GM12878 (cell line): ENCODE data around the gene PDLIM5. TPM values are rescaled to one million over a fixed set of nuclear protein-coding genes. Genes with fewer than 3 reads are reported as not detected.

Experiments
- ATAC-seq: fragments of 200-7000 bp; cut with Tn5 transposase; 3 replicates; pipeline ENCODE4 v1.9.1; 2020; ENCODE audit warnings: mild to moderate bottlenecking, moderate library complexity
- BruUV-seq: library from RNA; stranded (reverse); fragments of 400-500 nt; replicated peaks from 2 replicates; lab custom pipeline; 2021; lab: Mats Ljungman, UMichigan
- CTCF ChIA-PET: fragments of 300-600 bp; sonication (Branson Sonifier 250); formaldehyde crosslinking; extraction: SDS; loops from one replicate; lab custom pipeline; 2021; ENCODE audit warnings: inconsistent platforms; lab: Yijun Ruan, JAX
- POLR2A ChIA-PET: fragments of 350-600 bp; formaldehyde crosslinking; extraction: SDS; loops from one replicate; lab custom pipeline; 2021; ENCODE audit warnings: inconsistent platforms; lab: Charles Lee
- RAD21 ChIA-PET: fragments of 300-600 bp; sonication (Branson Sonifier 250); formaldehyde crosslinking; loops from one replicate; lab custom pipeline; 2023; ENCODE audit warnings: antibody characterized with exemption; ENCODE audit not compliant: unreplicated experiment; lab: Charles Lee
- SMC1A ChIA-PET: fragments of 300-600 bp; sonication (Branson Sonifier 250); formaldehyde crosslinking; loops from one replicate; lab custom pipeline; 2023; ENCODE audit not compliant: unreplicated experiment, uncharacterized antibody; lab: Charles Lee
- DNase-seq: peaks from one replicate; pipeline ENCODE4 v3.0.0-alpha.2; 2011; ENCODE audit warnings: low read depth, low spot score
- FAIRE-seq: peaks from 3 replicates; lab custom pipeline; 2011; peaks lifted over from hg19 to GRCh38; lab: Jason Lieb, UNC
- H2AFZ ChIP-seq: 2 replicates; pipeline ENCODE4 v1.6.0; 2011; ENCODE audit warnings: low read depth, low read length, control low read depth; ENCODE audit not compliant: control insufficient read depth
- H3K27ac ChIP-seq: 2 replicates; pipeline ENCODE4 v1.5.1; 2011; ENCODE audit warnings: control low read depth; ENCODE audit not compliant: control insufficient read depth, insufficient read depth
- H3K27me3 ChIP-seq, 2 experiments: replicated peaks in 1 of 2; 2 replicates each; pipeline versions ENCODE4 v1.6.0 to v1.6.1; 2011; ENCODE audit warnings: low read length in 1 of 2; ENCODE audit not compliant: control insufficient read depth in 2 of 2, insufficient read depth in 2 of 2
- H3K36me3 ChIP-seq, 2 experiments: 2 replicates each; pipeline ENCODE4 v1.5.1; 2011; ENCODE audit warnings: low read length in 1 of 2; ENCODE audit not compliant: control insufficient read depth in 2 of 2, insufficient read depth in 2 of 2
- H3K4me1 ChIP-seq: 2 replicates; pipeline ENCODE4 v1.6.1; 2011; ENCODE audit warnings: mild to moderate bottlenecking, low read length, moderate library complexity, mixed read lengths; ENCODE audit not compliant: control insufficient read depth, insufficient read depth
- H3K4me2 ChIP-seq: 2 replicates; pipeline ENCODE4 v1.6.0; 2011; ENCODE audit warnings: control low read depth; ENCODE audit not compliant: control insufficient read depth, insufficient read depth
- H3K4me3 ChIP-seq: fragments of 200-600 bp; sonication (generic); 2 replicates; pipeline ENCODE4 v1.5.1; 2016
- H3K79me2 ChIP-seq: 2 replicates; pipeline ENCODE4 v1.6.0; 2011; ENCODE audit warnings: low read length; ENCODE audit not compliant: control insufficient read depth, insufficient read depth
- H3K9ac ChIP-seq: 2 replicates; pipeline ENCODE4 v1.8.0; 2011; ENCODE audit warnings: low read length, control low read depth, mixed read lengths; ENCODE audit not compliant: control insufficient read depth, insufficient read depth
- H3K9me3 ChIP-seq: replicated peaks from 3 replicates; pipeline ENCODE4 v1.5.1; 2011; ENCODE audit warnings: mild to moderate bottlenecking, low read length; ENCODE audit not compliant: control insufficient read depth, insufficient read depth
- H4K20me1 ChIP-seq: 2 replicates; pipeline ENCODE4 v1.6.0; 2011; ENCODE audit not compliant: control insufficient read depth, insufficient read depth
- ASH2L ChIP-seq: fragments of 300-600, 200-600 bp; sonication (generic); IDR thresholded peaks from 2 replicates; pipeline ENCODE4 v1.6.1; 2017; ENCODE audit warnings: low read depth, mild to moderate bottlenecking, borderline replicate concordance
- ATF3 ChIP-seq: IDR thresholded peaks from 2 replicates; pipeline ENCODE4 v1.6.1; 2011; ENCODE audit warnings: low read depth, mild to moderate bottlenecking, low read length, moderate library complexity, borderline replicate concordance; ENCODE audit errors: extremely low read depth
- BCL11A ChIP-seq: IDR thresholded peaks from 2 replicates; pipeline ENCODE4 v1.6.1; 2011; ENCODE audit warnings: low read depth, low read length
- CBX5 ChIP-seq: sonication (generic); IDR thresholded peaks from 2 replicates; pipeline ENCODE4 v1.6.1; 2016; ENCODE audit warnings: low read depth, moderate library complexity, mild to moderate bottlenecking, inconsistent platforms
- CEBPB ChIP-seq, 2 experiments: fragments of 150-350 bp in 1 of 2; IDR thresholded peaks; 2 replicates each; pipeline ENCODE4 v1.6.1; 2012 to 2014; ENCODE audit warnings: low read depth in 2 of 2, low read length in 2 of 2, borderline replicate concordance in 1 of 2, inconsistent platforms in 1 of 2
- IRF3 ChIP-seq: fragments of 450-650 bp; IDR thresholded peaks from 2 replicates; pipeline ENCODE4 v1.6.1; 2014; ENCODE audit warnings: mild to moderate bottlenecking
- MLLT1 ChIP-seq: fragments of 450-650 bp; IDR thresholded peaks from 2 replicates; pipeline ENCODE4 v1.6.1; 2016; ENCODE audit warnings: mild to moderate bottlenecking
- PAX5 ChIP-seq: IDR thresholded peaks from 2 replicates; pipeline ENCODE4 v1.6.1; 2011; ENCODE audit warnings: low read depth, low read length, borderline replicate concordance
- RFX5 ChIP-seq: IDR thresholded peaks from 2 replicates; pipeline ENCODE4 v1.6.1; 2011; ENCODE audit warnings: low read depth, low read length, improper control_type of control experiment
- SKIL ChIP-seq: fragments of 450-650 bp; IDR thresholded peaks from 2 replicates; pipeline ENCODE4 v1.6.1; 2017; ENCODE audit warnings: mild to moderate bottlenecking, low read depth, inconsistent platforms; ENCODE audit not compliant: poor library complexity, severe bottlenecking
- TCF12 ChIP-seq: IDR thresholded peaks from 2 replicates; pipeline ENCODE4 v1.6.1; 2011; ENCODE audit warnings: low read depth, mild to moderate bottlenecking, low read length
- YBX1 ChIP-seq: fragments of 450-650 bp; IDR thresholded peaks from 2 replicates; pipeline ENCODE4 v1.6.1; 2016; ENCODE audit warnings: antibody characterized with exemption
- ZNF217 ChIP-seq: fragments of 450-650 bp; IDR thresholded peaks from 2 replicates; pipeline ENCODE4 v1.6.1; 2017; ENCODE audit warnings: antibody characterized with exemption, mild to moderate bottlenecking
- WGBS: methylation state at CpG from one replicate; pipeline ENCODE4 v1.1.6; 2016; ENCODE audit warnings: low lambda C conversion rate; ENCODE audit not compliant: insufficient replicate concordance, insufficient coverage; ENCODE audit errors: missing lambda C conversion rate; 5-methylcytosine and 5-hydroxymethylcytosine counted together
- in situ Hi-C: fragments of 300-500 bp; cut with MboI; formaldehyde crosslinking; loops from 9 replicates; pipeline ENCODE4 v1.14.3; 2018; ENCODE audit warnings: mixed read lengths
- intact Hi-C: fragments of 100-400 bp; cut with micrococcal nuclease; formaldehyde crosslinking; loops from one replicate; pipeline ENCODE4 v1.14.2; 2022; ENCODE audit not compliant: unreplicated experiment
- polyA plus RNA-seq, 11 experiments: library from polyadenylated mRNA; depleted of rRNA in 4 of 11; unstranded in 6 of 11; stranded (reverse) in 5 of 11; fragments of >200 nt; fragmentation: Nextera tagmentation in 4 of 11; fragmentation: Illumina TruSeq in 1 of 11; extraction: Ambion mirVana in 4 of 11; extraction: Trizol in 1 of 11; gene quantifications; 1 replicate in 1 of 11; 2 replicates in 10 of 11; pipeline versions ENCODE4 v1.2.1 to v1.2.3, GENCODE V29; 2011 to 2016; ENCODE audit warnings: inconsistent platforms in 2 of 11, missing spikeins in 2 of 11, low read depth in 1 of 11
- total RNA-seq, 4 experiments: library from RNA; depleted of rRNA in 3 of 4; stranded (reverse); fragments of >200 nt in 3 of 4; fragmentation: Illumina TruSeq in 1 of 4; extraction: Trizol in 1 of 4; gene quantifications; 2 replicates each; pipeline versions ENCODE4 v1.2.1 to v1.2.3, GENCODE V29; 2013 to 2021

The PDLIM5 gene
- total and polyA plus RNA-seq, 10 of the 15 experiments (the other 5 are each of a cell fraction or from before 2014, with no cell fraction given) = 10.0 to 52.9 (median 20.7) TPM

- SMC1A ChIA-PET = no interaction called here
- Histone ChIP-seq H3K27me3 (no peaks in the 10 kb centered on the region), H3K27ac (no peak overlapping the region), H3K9ac (no peak overlapping the region), H3K9me3 (no peaks in the 10 kb centered on the region)
- POLR2A ChIA-PET = no interaction called here
- no peak for TF ChIP-seq YBX1
- no peak for TF ChIP-seq RFX5
- TF ChIP-seq CEBPB (IDR thresholded peaks at IDR 0.05; ENCODE audit: borderline replicate concordance in 1 of 2, low read depth in 2 of 2, low read length in 2 of 2) = no peak
- no peak for TF ChIP-seq IRF3
- no peak for TF ChIP-seq PAX5
- TF ChIP-seq, all 136 proteins: peak for 0
- CTCF ChIA-PET = interaction anchor here (0.6 kb wide), 1 partner anchor 1057 kb away, joined by 3 read pairs; no protein-coding TSS in a partner anchor
- RAD21 ChIA-PET = no interaction called here
- no peak for FAIRE-seq
- Histone ChIP-seq H3K4me3 (no peak overlapping the region), H3K36me3 (no peaks in the 10 kb centered on the region), H3K4me2 (no peak overlapping the region), H2AFZ (no peak overlapping the region), H4K20me1 (no peaks in the 10 kb centered on the region), H3K4me1 (no peaks in the 10 kb centered on the region), H3K79me2 (no peaks in the 10 kb centered on the region)
- intact Hi-C loops (no loop called here), in situ Hi-C loops (no loop called here)
- no peak for ATAC-seq
- 0% methylated on average over 4 of the region's 4 CpGs for WGBS
- DNase-seq = no peak
- BruUV-seq = no TSS peak
Measured at GRCh38 chr4:94690851-94691254, 239.1 kb downstream of the PDLIM5 start.

- CTCF ChIA-PET = interaction anchor here (0.5 to 0.6 kb wide), 2 partner anchors 1057 to 1305 kb away, joined by 3 to 4 read pairs; no protein-coding TSS in a partner anchor
- POLR2A ChIA-PET = no interaction called here
- TF ChIP-seq ATF3 (no peak), BCL11A (no peak), CBX5 (no peak), SKIL (no peak), MLLT1 (no peak), ASH2L (no peak), ZNF217 (no peak), TCF12 (no peak)
Measured at GRCh38 chr4:94691552-94691951, 239.8 kb downstream of the PDLIM5 start.

More at GRCh38 chr4:94691552-94691951, 239.8 kb downstream of the PDLIM5 start:
- Histone ChIP-seq H3K27ac (no peak overlapping the region), H2AFZ (no peak overlapping the region), H3K4me2 (no peak overlapping the region), H3K4me1 (no peaks in the 10 kb centered on the region), H3K27me3 (no peaks in the 10 kb centered on the region), H3K36me3 (no peaks in the 10 kb centered on the region), H4K20me1 (no peaks in the 10 kb centered on the region), H3K79me2 (no peaks in the 10 kb centered on the region), H3K9ac (no peak overlapping the region), H3K9me3 (no peaks in the 10 kb centered on the region), H3K4me3 (no peak overlapping the region)
- ATAC-seq = no peak
- DNase-seq = no peak
- intact Hi-C loops = no loop called here
- in situ Hi-C loops = no loop called here
- FAIRE-seq = no peak
- RAD21 ChIA-PET = no interaction called here
- 30% methylated on average over 1 of the region's 1 CpG for WGBS
- no TSS peak for BruUV-seq
- SMC1A ChIA-PET = interaction anchor here (1.6 kb wide), 1 partner anchor 10 kb away, joined by 4 read pairs; no protein-coding TSS in a partner anchor
